Measurements from ENCODE around the gene KLHL6. TPM values are rescaled to one million over a fixed set of nuclear protein-coding genes. Genes with fewer than 3 reads are reported as not detected.
"Not testable (repeated sequence)": the region's sequence is repeated elsewhere in the genome, so short reads cannot be mapped to it uniquely, and the experiment has no call there.

The KLHL6 gene
- total RNA-seq, 1 donor from 2014 or later, result 36.7 TPM

DNA sequence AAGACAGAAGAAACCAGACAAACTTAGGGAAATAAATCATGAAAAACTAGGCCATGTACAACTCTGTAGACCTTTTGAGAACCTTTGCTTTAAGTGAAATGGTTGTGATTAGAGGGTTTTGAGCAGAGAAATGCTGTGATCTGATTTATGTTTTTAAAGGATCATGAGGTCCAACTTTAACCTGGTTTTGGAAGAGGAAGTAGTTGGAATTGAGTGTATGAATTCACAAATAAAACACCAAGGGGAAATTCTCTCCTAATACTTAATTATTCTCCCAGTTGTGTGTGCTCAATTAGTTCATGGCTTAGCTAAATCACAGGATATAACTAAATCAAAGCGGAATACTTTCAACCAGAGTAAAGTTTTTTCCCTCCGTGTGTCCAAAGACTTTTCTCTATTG, 81.5 kb downstream of the KLHL6 start:
- no peak overlapping the region for H3K4me3 ChIP-seq
- no peak overlapping the region for H3K27ac ChIP-seq
- no peaks in the 10 kb centered on the region for H3K9me3 ChIP-seq
- ATAC-seq (no peak), DNase-seq (no peak)
- no peaks in the 10 kb centered on the region for H3K36me3 ChIP-seq
- H3K27me3 ChIP-seq (ENCODE audit: low read depth), result no peaks in the 10 kb centered on the region
- TF ChIP-seq, protein P1, sequence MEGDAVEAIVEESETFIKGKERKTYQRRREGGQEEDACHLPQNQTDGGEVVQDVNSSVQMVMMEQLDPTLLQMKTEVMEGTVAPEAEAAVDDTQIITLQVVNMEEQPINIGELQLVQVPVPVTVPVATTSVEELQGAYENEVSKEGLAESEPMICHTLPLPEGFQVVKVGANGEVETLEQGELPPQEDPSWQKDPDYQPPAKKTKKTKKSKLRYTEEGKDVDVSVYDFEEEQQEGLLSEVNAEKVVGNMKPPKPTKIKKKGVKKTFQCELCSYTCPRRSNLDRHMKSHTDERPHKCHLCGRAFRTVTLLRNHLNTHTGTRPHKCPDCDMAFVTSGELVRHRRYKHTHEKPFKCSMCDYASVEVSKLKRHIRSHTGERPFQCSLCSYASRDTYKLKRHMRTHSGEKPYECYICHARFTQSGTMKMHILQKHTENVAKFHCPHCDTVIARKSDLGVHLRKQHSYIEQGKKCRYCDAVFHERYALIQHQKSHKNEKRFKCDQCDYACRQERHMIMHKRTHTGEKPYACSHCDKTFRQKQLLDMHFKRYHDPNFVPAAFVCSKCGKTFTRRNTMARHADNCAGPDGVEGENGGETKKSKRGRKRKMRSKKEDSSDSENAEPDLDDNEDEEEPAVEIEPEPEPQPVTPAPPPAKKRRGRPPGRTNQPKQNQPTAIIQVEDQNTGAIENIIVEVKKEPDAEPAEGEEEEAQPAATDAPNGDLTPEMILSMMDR (IDR thresholded peaks at IDR 0.05), result no peak
- intact Hi-C loops (cut with DNase I), result no loop called here
- H3K4me1 ChIP-seq, result peaks cover 10% of the 10 kb centered on the region

DNA sequence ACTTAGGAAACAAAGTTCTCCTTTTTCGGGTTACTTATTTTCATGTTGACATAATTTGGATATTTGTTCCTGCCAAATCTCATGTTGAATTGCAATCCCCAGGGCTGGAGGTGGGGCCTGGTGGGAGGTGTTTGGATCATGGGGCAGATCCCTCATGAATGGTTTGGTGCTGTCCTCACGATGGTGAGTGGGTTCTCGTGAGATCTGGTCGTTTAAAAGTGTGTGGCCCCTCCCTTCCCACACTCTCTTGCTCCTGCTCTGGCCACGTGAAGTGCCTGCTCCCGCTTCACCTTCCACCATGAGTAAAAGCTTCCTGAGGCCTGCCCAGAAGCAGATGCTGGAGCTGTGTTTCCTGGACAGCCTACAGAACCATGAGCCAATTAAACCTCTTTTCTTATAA, 83.4 kb downstream of the KLHL6 start:
- H3K27me3 ChIP-seq (ENCODE audit: low read depth), result no peaks in the 10 kb centered on the region
- DNase-seq (no peak), ATAC-seq (no peak)
- H3K36me3 ChIP-seq, result no peaks in the 10 kb centered on the region
- TF ChIP-seq, protein P1 (IDR thresholded peaks at IDR 0.05), result no peak
- H3K4me3 ChIP-seq, result no peak overlapping the region
- intact Hi-C loops (cut with DNase I), result no loop called here
- H3K27ac ChIP-seq, result no peak overlapping the region
- no peaks in the 10 kb centered on the region for H3K9me3 ChIP-seq
- H3K4me1 ChIP-seq, result peaks cover 10% of the 10 kb centered on the region

GRCh38 chr3:183468424-183468823, 87.1 kb downstream of the KLHL6 start:
- TF ChIP-seq, protein P1 (IDR thresholded peaks at IDR 0.05), result no peak
- Histone ChIP-seq H3K36me3 (no peaks in the 10 kb centered on the region), H3K4me1 (peaks cover 10% of the 10 kb centered on the region), H3K4me3 (no peak overlapping the region), H3K27me3 (ENCODE audit: low read depth) (no peaks in the 10 kb centered on the region), H3K9me3 (no peaks in the 10 kb centered on the region), H3K27ac (no peak overlapping the region)
- DNase-seq, result no peak
- intact Hi-C loops (cut with DNase I), result no loop called here
- no peak for ATAC-seq

GRCh38 chr3:183466575-183466974, 88.9 kb downstream of the KLHL6 start:
- Histone ChIP-seq H3K27me3 (ENCODE audit: low read depth) (no peaks in the 10 kb centered on the region), H3K4me3 (no peak overlapping the region), H3K36me3 (no peaks in the 10 kb centered on the region), H3K4me1 (peaks cover 10% of the 10 kb centered on the region), H3K27ac (no peak overlapping the region), H3K9me3 (no peaks in the 10 kb centered on the region)
- intact Hi-C loops (cut with DNase I), result no loop called here
- DNase-seq (no peak), ATAC-seq (no peak)
- TF ChIP-seq, protein P1 (IDR thresholded peaks at IDR 0.05), result no peak

DNA sequence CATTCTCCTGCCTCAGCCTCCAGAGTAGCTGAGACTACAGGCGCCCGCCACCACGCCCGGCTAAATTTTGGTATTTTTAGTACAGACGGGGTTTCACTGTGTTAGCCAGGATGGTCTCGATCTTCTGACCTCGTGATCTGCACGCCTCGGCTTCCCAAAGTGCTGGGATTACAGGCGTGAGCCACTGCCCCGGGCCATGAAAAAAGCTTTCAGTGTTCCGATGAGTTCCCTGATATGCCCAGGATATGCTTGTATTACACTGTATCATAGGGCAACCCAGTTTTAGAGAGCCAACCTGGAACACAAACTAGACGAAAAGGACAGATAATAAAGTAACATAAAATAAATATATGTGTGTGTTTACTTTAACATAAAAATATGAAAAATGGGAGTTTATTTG, 89.8 kb downstream of the KLHL6 start:
- H3K4me3 ChIP-seq; H3K27me3 ChIP-seq (ENCODE audit: low read depth); H3K9me3 ChIP-seq; intact Hi-C loops (cut with DNase I); H3K36me3 ChIP-seq; ATAC-seq; H3K27ac ChIP-seq; DNase-seq: not testable (repeated sequence)
- peaks cover 10% of the 10 kb centered on the region for H3K4me1 ChIP-seq

GRCh38 chr3:183464480-183464879, 91.0 kb downstream of the KLHL6 start:
- intact Hi-C loops (cut with DNase I), result no loop called here
- Histone ChIP-seq H3K27me3 (ENCODE audit: low read depth) (no peaks in the 10 kb centered on the region), H3K36me3 (no peaks in the 10 kb centered on the region), H3K4me1 (peaks cover 6% of the 10 kb centered on the region), H3K4me3 (no peak overlapping the region), H3K27ac (no peak overlapping the region), H3K9me3 (no peaks in the 10 kb centered on the region)
- DNase-seq, result no peak
- no peak for ATAC-seq
- TF ChIP-seq, protein P1 (IDR thresholded peaks at IDR 0.05), result no peak

Measured in lower lobe of right lung (tissue), 2 donors.